DMS53 (cell line): Measurements from ENCODE around the gene FLAD1.

Experiments
- DNase-seq: peaks from one replicate; lab custom pipeline; 2025; lab: John Stamatoyannopoulos, UW

FLAD1 gene

DNA sequence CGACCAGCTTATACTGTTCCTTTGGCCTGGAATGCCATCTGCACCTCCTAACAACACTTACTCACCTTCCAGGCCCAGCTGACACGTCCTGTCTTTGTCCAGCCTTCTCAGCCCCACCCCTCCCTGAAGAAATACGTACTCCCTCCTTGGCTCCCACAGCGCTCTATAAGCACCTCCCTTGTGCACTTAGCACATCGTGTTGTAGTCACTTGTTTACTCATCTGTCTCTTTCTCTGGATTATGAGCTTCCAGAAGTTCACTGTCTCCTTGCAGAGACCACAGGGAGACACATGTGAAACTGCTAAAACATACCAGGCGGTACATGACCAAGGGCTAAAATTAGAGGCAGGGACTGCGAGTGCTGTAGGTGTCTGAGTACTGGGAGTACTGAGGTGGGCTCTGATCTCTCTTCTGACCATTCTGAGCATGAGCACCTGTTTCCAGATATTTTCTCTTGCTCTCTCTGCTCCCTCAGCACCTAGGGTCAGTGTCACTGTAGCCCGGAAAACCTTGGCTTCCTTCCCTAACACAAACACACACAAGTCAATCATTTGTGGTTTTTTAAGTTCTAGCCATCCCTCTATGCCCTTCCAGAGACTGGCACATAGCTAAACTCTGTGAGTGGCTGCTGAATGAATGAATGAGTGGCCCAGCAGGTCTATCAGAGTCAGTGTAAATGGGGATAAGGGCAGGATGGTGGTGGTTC lies 55.6 kb downstream of the FLAD1 start:
- DNase-seq, result no peak

DNA sequence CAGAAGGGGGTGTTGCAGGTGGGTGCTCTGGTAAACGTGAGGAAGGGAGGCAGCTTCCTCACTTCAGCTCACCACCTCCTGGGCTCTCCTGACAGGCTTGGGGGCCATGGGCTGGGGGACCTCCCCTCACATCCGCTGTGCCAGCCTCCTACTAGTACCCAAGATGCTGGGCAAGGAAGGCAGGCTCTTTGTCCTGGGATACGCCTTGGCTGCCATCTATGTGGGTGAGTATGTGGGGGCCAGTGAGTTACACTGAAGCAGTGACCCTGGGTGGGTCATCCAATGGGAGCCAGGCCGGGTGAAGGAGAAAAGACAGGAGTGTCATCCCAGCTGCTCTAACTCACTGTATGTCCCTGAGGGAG lies 56.1 kb downstream of the FLAD1 start:
- DNase-seq, result no peak

DNA sequence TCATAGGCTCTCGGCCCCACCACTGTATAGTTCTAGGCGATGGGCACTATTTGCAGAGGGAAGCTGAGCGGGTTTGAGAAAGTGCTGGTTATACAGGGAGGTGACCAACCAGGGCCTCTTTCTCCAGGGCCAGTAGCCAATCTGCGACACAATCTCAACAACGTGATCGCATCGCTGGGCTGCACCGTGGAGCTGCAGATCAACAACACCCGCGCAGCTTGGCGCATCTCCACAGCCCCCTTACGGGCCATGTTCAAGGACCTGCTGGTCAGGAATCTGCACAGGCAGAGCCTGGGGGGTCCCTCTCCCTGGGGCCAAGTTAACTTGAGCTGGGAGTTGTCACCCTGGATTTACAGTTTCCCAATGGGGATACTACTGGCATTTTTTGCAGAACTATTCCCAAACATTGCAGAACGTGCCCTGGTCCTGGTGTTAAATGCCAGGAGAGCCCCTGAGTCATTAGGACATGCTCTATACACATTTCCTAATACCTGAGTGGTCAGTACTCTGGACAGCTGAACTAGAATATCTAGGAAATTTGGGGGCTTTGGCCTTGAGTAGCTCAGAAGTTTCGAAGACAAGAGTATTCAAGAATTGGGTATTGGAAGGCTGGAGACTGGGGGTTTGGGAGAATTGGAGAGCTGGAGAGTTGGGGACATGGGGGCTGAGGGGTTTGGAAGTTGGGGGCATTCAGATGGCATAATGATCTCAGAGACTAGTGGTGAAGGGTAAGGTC lies 57.4 kb downstream of the FLAD1 start:
- DNase-seq, result no peak
